Measurements from ENCODE around the gene CCK. TPM values are rescaled to one million over a fixed set of nuclear protein-coding genes. Genes with fewer than 3 reads are reported as not detected.

CCK gene
- total and polyA plus RNA-seq, 2 experiments from 2014 or later, result 3.1 to 4.2 TPM

GRCh38 chr3:42274266-42274665 is 8.3 kb upstream of the CCK start:
- Mint-ChIP-seq H3K27ac (no peak overlapping the region), H3K27me3 (ENCODE audit: insufficient read depth, low read depth, poor library complexity) (peaks cover 3% of the 10 kb centered on the region), H3K9me3 (peaks cover 16% of the 10 kb centered on the region), H3K4me1 (no peaks in the 10 kb centered on the region), H3K4me3 (no peak overlapping the region), H3K36me3 (ENCODE audit: low read depth) (peaks cover 3% of the 10 kb centered on the region)
- H4K20me1 ChIP-seq (replicated peaks; ENCODE audit: insufficient read depth), result no peaks in the 10 kb centered on the region
- no peak overlapping the region for H2AFZ ChIP-seq
- no peaks in the 10 kb centered on the region for H3K79me2 ChIP-seq (replicated peaks; ENCODE audit: insufficient read depth)
- H3K27me3 ChIP-seq (ENCODE audit: insufficient read depth), result no peaks in the 10 kb centered on the region
- no peak overlapping the region for H3K4me2 ChIP-seq
- H3K4me1 ChIP-seq (ENCODE audit: insufficient read depth), result no peaks in the 10 kb centered on the region
- DNase-seq (ENCODE audit: low spot score) (no peak), ATAC-seq (no peak)
- no peaks in the 10 kb centered on the region for H3K36me3 ChIP-seq (ENCODE audit: insufficient read depth)
- no peak overlapping the region for H3K27ac ChIP-seq (ENCODE audit: low read depth)
- H3F3A ChIP-seq (replicated peaks; ENCODE audit: low read depth), result no peaks in the 10 kb centered on the region
- 0 out of 2 replicates have a peak, but pooled peaks cover 9% of the 10 kb centered on the region for H3K9me2 ChIP-seq (ENCODE audit: insufficient read depth)
- no peak for TF ChIP-seq JUNB (IDR thresholded peaks at IDR 0.05; ENCODE audit: unreplicated experiment)
- no peak for TF ChIP-seq REST (IDR thresholded peaks at IDR 0.05; ENCODE audit: unreplicated experiment)
- TF ChIP-seq, protein P1, sequence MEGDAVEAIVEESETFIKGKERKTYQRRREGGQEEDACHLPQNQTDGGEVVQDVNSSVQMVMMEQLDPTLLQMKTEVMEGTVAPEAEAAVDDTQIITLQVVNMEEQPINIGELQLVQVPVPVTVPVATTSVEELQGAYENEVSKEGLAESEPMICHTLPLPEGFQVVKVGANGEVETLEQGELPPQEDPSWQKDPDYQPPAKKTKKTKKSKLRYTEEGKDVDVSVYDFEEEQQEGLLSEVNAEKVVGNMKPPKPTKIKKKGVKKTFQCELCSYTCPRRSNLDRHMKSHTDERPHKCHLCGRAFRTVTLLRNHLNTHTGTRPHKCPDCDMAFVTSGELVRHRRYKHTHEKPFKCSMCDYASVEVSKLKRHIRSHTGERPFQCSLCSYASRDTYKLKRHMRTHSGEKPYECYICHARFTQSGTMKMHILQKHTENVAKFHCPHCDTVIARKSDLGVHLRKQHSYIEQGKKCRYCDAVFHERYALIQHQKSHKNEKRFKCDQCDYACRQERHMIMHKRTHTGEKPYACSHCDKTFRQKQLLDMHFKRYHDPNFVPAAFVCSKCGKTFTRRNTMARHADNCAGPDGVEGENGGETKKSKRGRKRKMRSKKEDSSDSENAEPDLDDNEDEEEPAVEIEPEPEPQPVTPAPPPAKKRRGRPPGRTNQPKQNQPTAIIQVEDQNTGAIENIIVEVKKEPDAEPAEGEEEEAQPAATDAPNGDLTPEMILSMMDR (conservative IDR thresholded peaks at IDR 0.05; ENCODE audit: low read depth in 2 of 2), result no peak
- no peak for TF ChIP-seq EZH2 (IDR thresholded peaks at IDR 0.05; ENCODE audit: low read depth, unreplicated experiment)
- TF ChIP-seq ZNF331 (CRISPR knock-in tag; IDR thresholded peaks at IDR 0.05; ENCODE audit: low read depth), result no peak
- TF ChIP-seq POLR2AphosphoS5 (IDR thresholded peaks at IDR 0.05; ENCODE audit: low read depth), result no peak
- no peak for TF ChIP-seq CREB1 (CRISPR knock-in tag; IDR thresholded peaks at IDR 0.05; ENCODE audit: low read depth)
- TF ChIP-seq NANOG (IDR thresholded peaks at IDR 0.05; ENCODE audit: borderline replicate concordance), result no peak
- no peak for TF ChIP-seq STAT1 (IDR thresholded peaks at IDR 0.05; ENCODE audit: unreplicated experiment)
- no peak overlapping the region for H3K4me3 ChIP-seq

GRCh38 chr3:42273361-42273760 is 7.4 kb upstream of the CCK start:
- no peak for DNase-seq (ENCODE audit: low spot score)
- H3K27me3 ChIP-seq (ENCODE audit: insufficient read depth), result no peaks in the 10 kb centered on the region
- H3F3A ChIP-seq (replicated peaks; ENCODE audit: low read depth), result no peaks in the 10 kb centered on the region
- no peaks in the 10 kb centered on the region for H3K79me2 ChIP-seq (replicated peaks; ENCODE audit: insufficient read depth)
- H4K20me1 ChIP-seq (replicated peaks; ENCODE audit: insufficient read depth), result no peaks in the 10 kb centered on the region
- H3K9me2 ChIP-seq (ENCODE audit: insufficient read depth), result 0 out of 2 replicates have a peak, but pooled peaks cover 9% of the 10 kb centered on the region
- no peak overlapping the region for H2AFZ ChIP-seq
- Mint-ChIP-seq H3K36me3 (ENCODE audit: low read depth) (no peaks in the 10 kb centered on the region; the same call in 2 of the 3 replicates), H3K4me3 (no peak overlapping the region), H3K27ac (no peak overlapping the region), H3K4me1 (no peaks in the 10 kb centered on the region), H3K9me3 (peaks cover 7% of the 10 kb centered on the region; the same call in 1 of the 3 replicates), H3K27me3 (ENCODE audit: insufficient read depth, low read depth, poor library complexity) (peaks cover 3% of the 10 kb centered on the region)
- H3K4me1 ChIP-seq (ENCODE audit: insufficient read depth), result no peaks in the 10 kb centered on the region
- no peak overlapping the region for H3K4me3 ChIP-seq
- H3K27ac ChIP-seq (ENCODE audit: low read depth), result no peak overlapping the region
- H3K36me3 ChIP-seq (ENCODE audit: insufficient read depth), result no peaks in the 10 kb centered on the region
- no peak overlapping the region for H3K4me2 ChIP-seq
- ATAC-seq, result no peak
- no peak for TF ChIP-seq NANOG (IDR thresholded peaks at IDR 0.05; ENCODE audit: borderline replicate concordance)
- TF ChIP-seq, protein P2, sequence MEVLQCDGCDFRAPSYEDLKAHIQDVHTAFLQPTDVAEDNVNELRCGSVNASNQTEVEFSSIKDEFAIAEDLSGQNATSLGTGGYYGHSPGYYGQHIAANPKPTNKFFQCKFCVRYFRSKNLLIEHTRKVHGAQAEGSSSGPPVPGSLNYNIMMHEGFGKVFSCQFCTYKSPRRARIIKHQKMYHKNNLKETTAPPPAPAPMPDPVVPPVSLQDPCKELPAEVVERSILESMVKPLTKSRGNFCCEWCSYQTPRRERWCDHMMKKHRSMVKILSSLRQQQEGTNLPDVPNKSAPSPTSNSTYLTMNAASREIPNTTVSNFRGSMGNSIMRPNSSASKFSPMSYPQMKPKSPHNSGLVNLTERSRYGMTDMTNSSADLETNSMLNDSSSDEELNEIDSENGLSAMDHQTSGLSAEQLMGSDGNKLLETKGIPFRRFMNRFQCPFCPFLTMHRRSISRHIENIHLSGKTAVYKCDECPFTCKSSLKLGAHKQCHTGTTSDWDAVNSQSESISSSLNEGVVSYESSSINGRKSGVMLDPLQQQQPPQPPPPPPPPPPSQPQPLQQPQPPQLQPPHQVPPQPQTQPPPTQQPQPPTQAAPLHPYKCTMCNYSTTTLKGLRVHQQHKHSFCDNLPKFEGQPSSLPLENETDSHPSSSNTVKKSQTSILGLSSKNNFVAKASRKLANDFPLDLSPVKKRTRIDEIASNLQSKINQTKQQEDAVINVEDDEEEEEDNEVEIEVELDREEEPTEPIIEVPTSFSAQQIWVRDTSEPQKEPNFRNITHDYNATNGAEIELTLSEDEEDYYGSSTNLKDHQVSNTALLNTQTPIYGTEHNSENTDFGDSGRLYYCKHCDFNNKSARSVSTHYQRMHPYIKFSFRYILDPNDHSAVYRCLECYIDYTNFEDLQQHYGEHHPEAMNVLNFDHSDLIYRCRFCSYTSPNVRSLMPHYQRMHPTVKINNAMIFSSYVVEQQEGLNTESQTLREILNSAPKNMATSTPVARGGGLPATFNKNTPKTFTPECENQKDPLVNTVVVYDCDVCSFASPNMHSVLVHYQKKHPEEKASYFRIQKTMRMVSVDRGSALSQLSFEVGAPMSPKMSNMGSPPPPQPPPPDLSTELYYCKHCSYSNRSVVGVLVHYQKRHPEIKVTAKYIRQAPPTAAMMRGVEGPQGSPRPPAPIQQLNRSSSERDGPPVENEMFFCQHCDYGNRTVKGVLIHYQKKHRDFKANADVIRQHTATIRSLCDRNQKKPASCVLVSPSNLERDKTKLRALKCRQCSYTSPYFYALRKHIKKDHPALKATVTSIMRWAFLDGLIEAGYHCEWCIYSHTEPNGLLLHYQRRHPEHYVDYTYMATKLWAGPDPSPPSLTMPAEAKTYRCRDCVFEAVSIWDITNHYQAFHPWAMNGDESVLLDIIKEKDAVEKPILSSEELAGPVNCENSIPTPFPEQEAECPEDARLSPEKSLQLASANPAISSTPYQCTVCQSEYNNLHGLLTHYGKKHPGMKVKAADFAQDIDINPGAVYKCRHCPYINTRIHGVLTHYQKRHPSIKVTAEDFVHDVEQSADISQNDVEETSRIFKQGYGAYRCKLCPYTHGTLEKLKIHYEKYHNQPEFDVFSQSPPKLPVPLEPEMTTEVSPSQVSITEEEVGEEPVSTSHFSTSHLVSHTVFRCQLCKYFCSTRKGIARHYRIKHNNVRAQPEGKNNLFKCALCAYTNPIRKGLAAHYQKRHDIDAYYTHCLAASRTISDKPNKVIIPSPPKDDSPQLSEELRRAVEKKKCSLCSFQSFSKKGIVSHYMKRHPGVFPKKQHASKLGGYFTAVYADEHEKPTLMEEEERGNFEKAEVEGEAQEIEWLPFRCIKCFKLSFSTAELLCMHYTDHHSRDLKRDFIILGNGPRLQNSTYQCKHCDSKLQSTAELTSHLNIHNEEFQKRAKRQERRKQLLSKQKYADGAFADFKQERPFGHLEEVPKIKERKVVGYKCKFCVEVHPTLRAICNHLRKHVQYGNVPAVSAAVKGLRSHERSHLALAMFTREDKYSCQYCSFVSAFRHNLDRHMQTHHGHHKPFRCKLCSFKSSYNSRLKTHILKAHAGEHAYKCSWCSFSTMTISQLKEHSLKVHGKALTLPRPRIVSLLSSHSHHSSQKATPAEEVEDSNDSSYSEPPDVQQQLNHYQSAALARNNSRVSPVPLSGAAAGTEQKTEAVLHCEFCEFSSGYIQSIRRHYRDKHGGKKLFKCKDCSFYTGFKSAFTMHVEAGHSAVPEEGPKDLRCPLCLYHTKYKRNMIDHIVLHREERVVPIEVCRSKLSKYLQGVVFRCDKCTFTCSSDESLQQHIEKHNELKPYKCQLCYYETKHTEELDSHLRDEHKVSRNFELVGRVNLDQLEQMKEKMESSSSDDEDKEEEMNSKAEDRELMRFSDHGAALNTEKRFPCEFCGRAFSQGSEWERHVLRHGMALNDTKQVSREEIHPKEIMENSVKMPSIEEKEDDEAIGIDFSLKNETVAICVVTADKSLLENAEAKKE (CRISPR knock-in tag; IDR thresholded peaks at IDR 0.05), result no peak

Data from GM23338 (cell line).